ENCODE measurements around the gene MRTFA.

Gene MRTFA

DNA sequence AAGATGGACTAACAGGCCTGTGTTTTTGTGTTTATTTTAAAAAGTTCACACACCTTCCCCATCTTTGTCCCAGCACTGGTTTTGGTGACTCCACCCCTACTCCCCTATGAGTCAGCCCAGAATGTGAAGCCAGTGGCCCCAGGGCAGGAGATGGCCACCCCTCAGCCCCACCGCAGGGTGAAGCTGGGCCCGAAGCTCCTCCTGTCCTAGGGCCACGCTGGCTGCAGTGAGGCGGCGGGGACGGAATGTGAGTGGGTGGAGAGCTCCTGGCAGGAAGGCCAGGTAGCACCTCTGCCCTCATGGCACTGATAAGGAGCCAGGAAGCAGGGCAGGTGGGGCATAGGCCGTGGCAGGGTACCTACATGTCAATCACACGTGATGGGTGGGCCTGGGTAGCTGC is 226.2 kb downstream of the MRTFA start:
- peaks cover 29% of the 10 kb centered on the region for H3K36me3 ChIP-seq (ENCODE audit: control insufficient read depth, insufficient read depth, low read length)
- no peaks in the 10 kb centered on the region for H3K4me1 ChIP-seq (ENCODE audit: control insufficient read depth, insufficient read depth, low read length)
- H3K9me3 ChIP-seq (ENCODE audit: control insufficient read depth, low read length): no peaks in the 10 kb centered on the region
- H3K27ac ChIP-seq (ENCODE audit: insufficient read depth, low read depth, low read length, poor library complexity, severe bottlenecking): no peak overlapping the region
- H3K4me3 ChIP-seq (ENCODE audit: insufficient read depth, low read depth, low read length): no peak overlapping the region
- no peaks in the 10 kb centered on the region for H3K27me3 ChIP-seq (ENCODE audit: control insufficient read depth, insufficient read depth, low read length, poor library complexity, severe bottlenecking)
- 94 to 96% methylated on average over 8 of the region's 8 CpGs for WGBS, 2 experiments

DNA sequence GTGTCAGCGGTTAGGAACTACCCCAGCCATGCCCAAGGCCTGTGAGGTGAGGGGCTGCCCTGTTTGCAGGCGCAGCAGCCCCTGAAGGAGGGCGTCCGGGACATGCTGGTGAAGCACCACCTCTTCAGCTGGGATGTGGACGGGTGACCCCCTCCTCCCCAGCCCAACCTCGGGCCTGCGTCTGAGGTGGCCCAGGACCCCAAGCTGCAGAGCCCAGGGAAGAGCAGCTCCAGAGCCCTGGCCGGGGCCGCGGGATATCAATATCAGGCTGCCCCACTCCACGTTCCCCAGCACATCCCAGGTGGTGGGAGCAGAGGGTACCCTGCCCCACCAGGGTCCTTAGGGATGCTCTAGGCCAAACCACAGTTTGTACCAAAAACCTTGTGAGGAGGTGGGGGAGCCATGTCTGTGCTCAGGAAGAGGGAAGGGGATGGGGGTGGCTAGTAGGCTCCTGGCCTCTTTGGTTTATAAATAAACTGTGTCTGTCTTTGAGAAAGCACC is 226.9 kb downstream of the MRTFA start:
- Histone ChIP-seq H3K9me3 (ENCODE audit: control insufficient read depth, low read length) (no peaks in the 10 kb centered on the region), H3K36me3 (ENCODE audit: control insufficient read depth, insufficient read depth, low read length) (peaks cover 34% of the 10 kb centered on the region), H3K27me3 (ENCODE audit: control insufficient read depth, insufficient read depth, low read length, poor library complexity, severe bottlenecking) (no peaks in the 10 kb centered on the region), H3K27ac (ENCODE audit: insufficient read depth, low read depth, low read length, poor library complexity, severe bottlenecking) (no peak overlapping the region), H3K4me3 (ENCODE audit: insufficient read depth, low read depth, low read length) (no peak overlapping the region), H3K4me1 (ENCODE audit: control insufficient read depth, insufficient read depth, low read length) (no peaks in the 10 kb centered on the region)
- 94 to 97% methylated on average over 11 of the region's 11 CpGs for WGBS, 2 experiments

DNA sequence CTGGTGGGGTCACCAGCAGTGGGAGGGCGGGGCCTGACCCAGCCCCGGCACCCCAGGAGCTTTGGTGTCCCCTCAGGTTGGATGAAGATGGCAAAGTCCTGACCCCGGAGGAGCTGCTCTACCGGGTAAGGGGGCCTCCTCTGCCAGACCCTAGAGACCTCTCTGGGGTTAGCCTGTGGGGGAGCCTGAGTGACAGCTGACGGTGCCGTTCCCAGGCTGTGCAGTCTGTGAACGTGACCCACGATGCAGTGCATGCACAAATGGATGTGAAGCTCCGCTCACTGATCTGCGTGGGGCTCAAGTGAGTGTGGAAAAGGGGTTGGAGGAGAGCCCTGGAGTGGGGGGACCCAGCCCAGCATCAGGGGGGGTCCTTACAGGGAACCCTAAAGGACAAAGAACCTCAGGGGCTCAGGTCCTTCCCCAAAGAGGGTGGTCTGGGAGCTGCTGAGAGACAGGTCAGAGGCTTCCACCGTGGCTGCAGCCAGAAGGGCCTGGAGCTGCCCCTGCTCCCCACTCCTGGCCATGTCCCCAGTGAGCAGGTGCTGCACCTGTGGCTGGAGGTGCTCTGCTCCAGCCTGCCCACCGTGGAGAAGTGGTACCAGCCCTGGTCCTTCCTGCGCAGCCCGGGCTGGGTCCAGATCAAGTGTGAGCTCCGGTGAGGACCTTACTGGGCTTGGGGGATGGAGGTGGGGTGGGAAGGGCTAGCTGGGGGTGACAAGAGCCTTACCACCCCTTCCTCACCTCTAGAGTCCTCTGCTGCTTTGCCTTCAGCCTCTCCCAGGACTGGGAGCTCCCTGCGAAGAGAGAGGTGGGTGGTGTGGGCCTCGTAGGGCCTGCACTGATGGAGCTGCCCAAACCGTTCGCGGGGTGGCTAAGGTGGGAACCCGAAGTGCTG is 227.6 kb downstream of the MRTFA start:
- WGBS, 2 experiments: 95 to 96% methylated on average over 21 of the region's 21 CpGs
- Histone ChIP-seq H3K4me1 (ENCODE audit: control insufficient read depth, insufficient read depth, low read length) (no peaks in the 10 kb centered on the region), H3K4me3 (ENCODE audit: insufficient read depth, low read depth, low read length) (no peak overlapping the region), H3K9me3 (ENCODE audit: control insufficient read depth, low read length) (no peaks in the 10 kb centered on the region), H3K27me3 (ENCODE audit: control insufficient read depth, insufficient read depth, low read length, poor library complexity, severe bottlenecking) (no peaks in the 10 kb centered on the region), H3K27ac (ENCODE audit: insufficient read depth, low read depth, low read length, poor library complexity, severe bottlenecking) (no peak overlapping the region), H3K36me3 (ENCODE audit: control insufficient read depth, insufficient read depth, low read length) (peaks cover 37% of the 10 kb centered on the region)

DNA sequence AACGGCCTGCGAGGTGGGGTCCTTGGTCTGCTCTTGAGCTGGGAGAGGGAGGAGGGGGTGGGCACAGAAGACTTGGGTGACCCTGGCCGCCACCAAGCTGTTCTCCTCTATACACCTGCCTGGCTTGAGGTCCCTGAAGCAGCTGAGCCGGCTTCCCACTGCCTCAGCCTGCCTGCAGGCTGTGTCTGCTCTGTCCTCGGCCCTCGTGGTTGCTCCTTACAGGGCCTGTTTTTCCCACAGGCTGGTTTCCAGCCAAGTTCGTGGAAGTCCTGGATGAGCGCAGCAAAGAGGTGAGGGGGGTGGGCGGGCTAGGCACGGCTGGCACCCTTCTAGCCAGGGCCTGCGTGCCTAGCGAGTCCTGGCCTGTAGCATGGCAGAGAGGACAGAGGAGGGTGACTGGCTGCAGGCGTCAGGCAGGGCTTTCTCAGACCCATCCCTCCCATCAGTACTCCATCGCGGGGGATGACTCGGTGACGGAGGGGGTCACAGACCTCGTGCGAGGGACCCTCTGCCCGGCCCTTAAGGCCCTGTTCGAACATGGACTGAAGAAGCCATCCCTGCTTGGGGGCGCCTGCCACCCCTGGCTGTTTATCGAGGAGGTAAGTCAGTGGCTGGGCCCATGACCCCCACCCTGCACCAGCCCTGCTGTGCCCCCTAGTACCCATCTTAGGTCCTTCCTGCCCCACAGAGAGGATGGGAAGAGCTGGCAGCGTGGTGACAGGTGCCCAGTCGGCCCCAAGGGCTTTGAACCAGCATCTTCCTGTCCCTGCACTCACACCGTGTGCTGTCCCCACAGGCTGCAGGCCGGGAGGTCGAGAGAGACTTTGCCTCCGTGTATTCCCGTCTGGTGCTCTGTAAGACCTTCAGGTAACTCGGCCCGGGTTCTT is 228.4 kb downstream of the MRTFA start:
- Histone ChIP-seq H3K27me3 (ENCODE audit: control insufficient read depth, insufficient read depth, low read length, poor library complexity, severe bottlenecking) (no peaks in the 10 kb centered on the region), H3K36me3 (ENCODE audit: control insufficient read depth, insufficient read depth, low read length) (peaks cover 37% of the 10 kb centered on the region)

DNA sequence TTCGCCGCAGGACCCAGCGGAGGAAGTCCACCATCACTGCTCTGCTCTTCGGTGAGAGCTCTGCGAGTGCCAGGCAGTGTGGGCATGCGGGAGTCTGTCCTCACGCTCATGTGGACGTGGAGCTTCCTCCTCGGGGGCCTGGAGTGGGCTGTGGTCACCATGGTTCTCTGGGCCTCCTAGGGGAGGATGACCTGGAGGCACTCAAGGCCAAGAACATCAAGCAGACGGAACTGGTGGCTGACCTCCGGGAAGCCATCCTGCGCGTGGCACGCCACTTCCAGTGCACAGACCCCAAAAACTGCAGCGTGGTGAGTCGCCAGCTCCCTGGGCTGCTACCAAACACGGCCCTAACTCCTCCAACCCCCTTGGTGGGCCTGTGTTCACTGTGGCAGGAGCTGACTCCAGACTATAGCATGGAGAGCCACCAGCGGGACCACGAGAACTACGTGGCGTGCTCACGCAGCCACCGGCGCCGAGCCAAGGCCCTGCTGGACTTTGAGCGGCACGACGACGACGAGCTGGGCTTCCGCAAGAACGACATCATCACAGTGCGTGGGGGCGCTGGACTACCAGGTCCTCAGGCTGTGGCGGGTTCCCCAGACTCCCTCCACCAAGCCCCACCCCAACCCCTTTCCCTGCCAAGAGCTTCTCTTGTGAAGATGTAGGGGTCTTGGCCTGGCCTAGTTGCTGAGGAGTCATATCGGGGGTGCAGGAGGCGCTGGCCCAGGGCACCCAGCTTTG is 229.3 kb downstream of the MRTFA start:
- 97% methylated on average over 37 of the region's 37 CpGs for WGBS, 2 experiments
- no peaks in the 10 kb centered on the region for H3K9me3 ChIP-seq (ENCODE audit: control insufficient read depth, low read length)
- H3K27me3 ChIP-seq (ENCODE audit: control insufficient read depth, insufficient read depth, low read length, poor library complexity, severe bottlenecking): no peaks in the 10 kb centered on the region
- peaks cover 38% of the 10 kb centered on the region for H3K36me3 ChIP-seq (ENCODE audit: control insufficient read depth, insufficient read depth, low read length)
- no peaks in the 10 kb centered on the region for H3K4me1 ChIP-seq (ENCODE audit: control insufficient read depth, insufficient read depth, low read length)
- no peak overlapping the region for H3K4me3 ChIP-seq (ENCODE audit: insufficient read depth, low read depth, low read length)
- no peak overlapping the region for H3K27ac ChIP-seq (ENCODE audit: insufficient read depth, low read depth, low read length, poor library complexity, severe bottlenecking)

More for the DNA sequence above, 228.4 kb downstream of the MRTFA start:
- 96% methylated on average over 32 of the region's 32 CpGs for WGBS, 2 experiments
- no peaks in the 10 kb centered on the region for H3K4me1 ChIP-seq (ENCODE audit: control insufficient read depth, insufficient read depth, low read length)
- H3K9me3 ChIP-seq (ENCODE audit: control insufficient read depth, low read length): no peaks in the 10 kb centered on the region
- no peak overlapping the region for H3K27ac ChIP-seq (ENCODE audit: insufficient read depth, low read depth, low read length, poor library complexity, severe bottlenecking)
- H3K4me3 ChIP-seq (ENCODE audit: insufficient read depth, low read depth, low read length): no peak overlapping the region

DNA sequence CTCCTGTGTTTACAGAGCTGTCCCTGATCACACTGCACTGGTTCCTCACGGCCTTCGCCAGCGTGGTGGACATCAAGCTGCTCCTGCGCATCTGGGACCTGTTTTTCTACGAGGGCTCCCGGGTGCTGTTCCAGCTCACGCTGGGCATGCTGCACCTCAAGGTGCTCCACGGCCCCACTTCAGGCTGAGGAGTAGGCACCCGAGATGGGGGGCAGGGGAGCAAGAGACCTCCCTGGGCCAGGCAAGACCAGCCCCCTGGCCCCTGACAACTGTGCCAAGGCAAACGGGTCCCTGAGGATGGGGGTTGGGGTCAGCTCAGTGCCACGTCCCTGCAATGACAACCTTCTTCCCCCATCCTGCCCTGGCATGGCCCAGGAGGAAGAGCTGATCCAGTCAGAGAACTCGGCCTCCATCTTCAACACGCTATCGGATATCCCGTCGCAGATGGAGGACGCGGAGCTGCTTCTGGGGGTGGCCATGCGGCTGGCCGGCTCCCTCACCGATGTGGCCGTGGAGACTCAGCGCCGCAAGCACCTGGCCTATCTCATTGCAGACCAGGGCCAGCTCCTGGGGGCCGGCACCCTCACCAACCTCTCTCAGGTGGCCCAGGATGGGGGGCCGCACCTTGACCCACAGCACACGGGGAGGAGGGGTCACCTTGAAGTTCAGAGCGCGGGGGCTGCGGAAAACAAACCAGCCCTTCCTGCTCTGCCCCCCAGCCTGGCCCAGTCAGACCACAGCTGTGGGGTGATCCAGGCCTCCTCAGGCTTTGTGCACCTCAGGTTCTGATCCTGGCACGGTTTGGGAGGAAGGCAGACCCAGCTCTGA is 230.2 kb downstream of the MRTFA start:
- H3K27me3 ChIP-seq (ENCODE audit: control insufficient read depth, insufficient read depth, low read length, poor library complexity, severe bottlenecking): no peaks in the 10 kb centered on the region
- H3K4me1 ChIP-seq (ENCODE audit: control insufficient read depth, insufficient read depth, low read length): no peaks in the 10 kb centered on the region
- peaks cover 47% of the 10 kb centered on the region for H3K36me3 ChIP-seq (ENCODE audit: control insufficient read depth, insufficient read depth, low read length)
- no peaks in the 10 kb centered on the region for H3K9me3 ChIP-seq (ENCODE audit: control insufficient read depth, low read length)
- H3K27ac ChIP-seq (ENCODE audit: insufficient read depth, low read depth, low read length, poor library complexity, severe bottlenecking): no peak overlapping the region
- 96% methylated on average over 31 of the region's 31 CpGs for WGBS, 2 experiments
- no peak overlapping the region for H3K4me3 ChIP-seq (ENCODE audit: insufficient read depth, low read depth, low read length)

DNA sequence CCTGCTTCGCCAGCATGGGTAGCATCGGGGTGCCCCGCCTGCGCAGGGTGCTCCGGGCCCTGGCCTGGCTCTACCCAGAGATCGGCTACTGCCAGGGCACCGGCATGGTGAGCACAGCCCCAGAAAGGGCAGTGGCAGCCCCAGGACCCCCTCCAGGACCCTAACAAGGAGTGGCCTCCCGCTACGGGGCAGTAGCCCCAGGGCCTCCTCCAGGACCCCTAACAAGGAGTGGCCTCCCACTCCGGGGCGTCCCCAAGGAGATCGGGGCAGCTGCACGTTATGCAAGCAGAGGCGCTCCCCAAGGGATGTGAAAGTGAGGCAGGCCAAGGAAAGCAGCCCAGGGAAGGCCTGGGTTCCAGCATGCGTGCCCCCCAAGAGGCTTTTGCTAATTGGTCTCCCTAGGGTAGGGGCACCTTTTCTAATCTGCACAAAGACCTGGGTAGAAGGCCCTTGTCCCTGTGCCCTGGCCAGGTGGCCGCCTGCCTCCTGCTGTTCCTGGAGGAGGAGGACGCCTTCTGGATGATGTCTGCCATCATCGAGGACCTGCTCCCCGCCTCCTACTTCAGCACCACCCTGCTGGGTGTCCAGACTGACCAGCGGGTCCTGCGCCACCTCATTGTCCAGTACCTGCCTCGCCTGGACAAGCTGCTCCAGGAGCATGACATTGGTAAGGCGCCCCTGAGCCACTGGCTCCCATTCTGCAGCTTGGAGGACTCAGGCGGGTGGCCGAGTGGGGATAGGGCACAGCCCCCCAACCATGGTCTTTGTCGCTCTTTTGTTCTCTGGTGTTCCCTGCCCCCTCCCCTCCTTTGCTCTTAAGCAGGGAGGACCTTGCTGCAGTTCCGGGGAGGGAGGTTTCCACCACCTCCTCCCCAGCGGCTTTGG is 231.1 kb downstream of the MRTFA start:
- WGBS, 2 experiments: 94% methylated on average over 28 of the region's 28 CpGs
- Histone ChIP-seq H3K4me3 (ENCODE audit: insufficient read depth, low read depth, low read length) (no peak overlapping the region), H3K27me3 (ENCODE audit: control insufficient read depth, insufficient read depth, low read length, poor library complexity, severe bottlenecking) (no peaks in the 10 kb centered on the region), H3K27ac (ENCODE audit: insufficient read depth, low read depth, low read length, poor library complexity, severe bottlenecking) (no peak overlapping the region), H3K4me1 (ENCODE audit: control insufficient read depth, insufficient read depth, low read length) (no peaks in the 10 kb centered on the region), H3K9me3 (ENCODE audit: control insufficient read depth, low read length) (no peaks in the 10 kb centered on the region), H3K36me3 (ENCODE audit: control insufficient read depth, insufficient read depth, low read length) (peaks cover 45% of the 10 kb centered on the region)

DNA sequence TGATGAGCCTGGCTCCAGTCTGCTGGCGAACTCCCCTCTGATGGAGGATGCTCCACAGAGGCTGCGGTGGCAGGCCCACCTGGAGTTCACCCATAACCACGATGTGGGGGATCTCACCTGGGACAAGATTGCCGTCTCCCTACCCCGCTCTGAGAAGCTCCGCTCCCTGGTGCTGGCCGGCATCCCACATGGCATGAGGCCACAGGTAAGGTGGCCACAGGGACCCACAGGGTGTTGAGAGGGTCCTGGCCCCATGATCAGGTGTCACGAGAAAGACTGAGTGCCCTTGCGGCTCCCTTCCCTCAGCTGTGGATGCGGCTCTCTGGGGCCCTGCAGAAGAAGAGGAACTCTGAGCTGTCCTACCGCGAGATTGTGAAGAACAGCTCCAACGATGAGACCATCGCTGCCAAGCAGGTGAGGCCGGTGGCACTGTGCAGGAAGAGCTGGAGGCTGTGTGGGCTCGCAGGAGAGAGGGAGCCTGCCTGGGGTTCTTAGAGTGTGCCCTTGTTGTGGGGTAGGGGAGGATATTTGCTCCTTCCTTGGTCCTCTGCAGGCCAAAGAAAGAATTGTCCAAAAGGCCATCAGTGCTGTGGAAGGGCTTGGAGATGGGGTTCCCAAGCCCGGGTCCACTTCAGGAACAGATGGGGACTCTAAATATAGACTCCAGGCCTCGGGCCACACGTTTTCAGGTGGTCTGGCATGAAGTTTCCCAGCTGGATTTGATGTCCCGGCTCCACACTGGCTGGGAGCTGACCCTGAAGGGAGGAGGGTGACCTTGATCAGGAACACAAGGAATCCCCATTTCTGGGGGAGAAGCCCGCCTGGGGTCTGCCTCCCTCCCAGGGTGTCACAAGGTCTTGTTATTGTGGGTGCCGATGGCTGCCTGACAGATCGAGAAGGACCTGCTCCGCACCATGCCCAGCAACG is 232.0 kb downstream of the MRTFA start:
- peaks cover 42% of the 10 kb centered on the region for H3K36me3 ChIP-seq (ENCODE audit: control insufficient read depth, insufficient read depth, low read length)
- H3K4me1 ChIP-seq (ENCODE audit: control insufficient read depth, insufficient read depth, low read length): no peaks in the 10 kb centered on the region
- 95 to 96% methylated on average over 25 of the region's 25 CpGs for WGBS, 2 experiments
- H3K9me3 ChIP-seq (ENCODE audit: control insufficient read depth, low read length): no peaks in the 10 kb centered on the region
- no peak overlapping the region for H3K27ac ChIP-seq (ENCODE audit: insufficient read depth, low read depth, low read length, poor library complexity, severe bottlenecking)
- H3K27me3 ChIP-seq (ENCODE audit: control insufficient read depth, insufficient read depth, low read length, poor library complexity, severe bottlenecking): no peaks in the 10 kb centered on the region
- H3K4me3 ChIP-seq (ENCODE audit: insufficient read depth, low read depth, low read length): no peak overlapping the region

Data from ectodermal cell (in vitro differentiated cells).